ENCODE measurements around the gene SMIM9.

The SMIM9 gene

GRCh38 chrX:154815274-154815818, 19.1 kb downstream of the SMIM9 start:
- DNase-seq (ENCODE audit: low read depth in 2 of 2): no peak

- no peak for DNase-seq (ENCODE audit: low read depth in 2 of 2)
Observed at GRCh38 chrX:154813801-154814200, 20.7 kb downstream of the SMIM9 start.

- DNase-seq (ENCODE audit: low read depth in 2 of 2): no peak
Observed at GRCh38 chrX:154812341-154813101, 21.9 kb downstream of the SMIM9 start.

GRCh38 chrX:154809939-154810665, 24.4 kb downstream of the SMIM9 start:
- DNase-seq (ENCODE audit: low read depth in 2 of 2): no peak

- DNase-seq (ENCODE audit: low read depth in 2 of 2): no peak
Observed at GRCh38 chrX:154806837-154807501, 27.5 kb downstream of the SMIM9 start.

GRCh38 chrX:154805696-154806091, 28.8 kb downstream of the SMIM9 start:
- DNase-seq (ENCODE audit: low read depth in 2 of 2): no peak

GRCh38 chrX:154804957-154805695, 29.3 kb downstream of the SMIM9 start, which contains the start of gene MPP1:
MPP1 (minus strand) TSS chrX:154805485; CDS start chrX:154805373, 112 bp downstream.
- peak; percentile 42 to 44 for DNase-seq (ENCODE audit: low read depth in 2 of 2)

GRCh38 chrX:154804261-154804956, 30.1 kb downstream of the SMIM9 start:
- no peak for DNase-seq (ENCODE audit: low read depth in 2 of 2)

- no peak for DNase-seq (ENCODE audit: low read depth in 2 of 2)
Observed at GRCh38 chrX:154802947-154803346, 31.5 kb downstream of the SMIM9 start.

GRCh38 chrX:154800478-154801210, 33.8 kb downstream of the SMIM9 start:
- DNase-seq (ENCODE audit: low read depth in 2 of 2): no peak

- DNase-seq (ENCODE audit: low read depth in 2 of 2): no peak
Observed at GRCh38 chrX:154799556-154800348, 34.7 kb downstream of the SMIM9 start.

GRCh38 chrX:154797006-154797405, 37.5 kb downstream of the SMIM9 start:
- DNase-seq (ENCODE audit: low read depth in 2 of 2): no peak

- no peak for DNase-seq (ENCODE audit: low read depth in 2 of 2)
Observed at GRCh38 chrX:154795016-154795415, 39.4 kb downstream of the SMIM9 start.

- DNase-seq (ENCODE audit: low read depth in 2 of 2): no peak
Observed at GRCh38 chrX:154793084-154793795, 41.2 kb downstream of the SMIM9 start.

- no peak for DNase-seq (ENCODE audit: low read depth in 2 of 2)
Observed at GRCh38 chrX:154791939-154792338, 42.5 kb downstream of the SMIM9 start.

GRCh38 chrX:154791467-154791866, 43.0 kb downstream of the SMIM9 start:
- no peak for DNase-seq (ENCODE audit: low read depth in 2 of 2)

- no peak for DNase-seq (ENCODE audit: low read depth in 2 of 2)
Observed at GRCh38 chrX:154785716-154786115, 48.7 kb downstream of the SMIM9 start.

GRCh38 chrX:154784149-154784995, 50.1 kb downstream of the SMIM9 start:
- no peak for DNase-seq (ENCODE audit: low read depth in 2 of 2)

Data from activated CD8-positive, alpha-beta memory T cell treated with anti-CD3 and anti-CD28 coated beads for 4 hours (primary cell).